Endothelial cell of umbilical vein (primary cell): ENCODE results near the gene TMEM273. TPM values are rescaled to one million over a fixed set of nuclear protein-coding genes. Genes with fewer than 3 reads are reported as not detected.

Experiments
- BruUV-seq: library from RNA; stranded (reverse); fragments of 400-500 nt; replicated peaks from 2 replicates; lab custom pipeline; 2021; lab: Mats Ljungman, UMichigan
- CTCF ChIA-PET: fragments of 300-600, 350-600 bp; sonication (Branson Sonifier 250); formaldehyde crosslinking; loops from one replicate; lab custom pipeline; 2021; ENCODE audit warnings: antibody characterized with exemption, inconsistent platforms; lab: Charles Lee
- POLR2A ChIA-PET: fragments of 300-600, 350-600 bp; sonication (Branson Sonifier 250); formaldehyde crosslinking; loops from one replicate; lab custom pipeline; 2021; ENCODE audit warnings: antibody characterized with exemption, inconsistent platforms; lab: Charles Lee
- DNase-seq: peaks from one replicate; pipeline ENCODE4 v3.0.0-alpha.2; 2011; ENCODE audit warnings: low read depth, low spot score
- FAIRE-seq: peaks from 2 replicates; lab custom pipeline; 2011; peaks lifted over from hg19 to GRCh38; lab: Jason Lieb, UNC
- H2AFZ ChIP-seq: 2 replicates; pipeline ENCODE4 v1.6.0; 2012; ENCODE audit warnings: low read depth, low read length, control low read depth, inconsistent platforms
- H3K27ac ChIP-seq: 2 replicates; pipeline ENCODE4 v1.5.1; 2011; ENCODE audit warnings: low read depth, mild to moderate bottlenecking, control low read depth, low read length, moderate library complexity; ENCODE audit not compliant: insufficient read depth
- H3K27me3 ChIP-seq, 2 experiments: 2 replicates each; pipeline versions ENCODE4 v1.6.0 to v1.6.1; 2011; ENCODE audit warnings: low read length in 2 of 2, mixed read lengths in 1 of 2; ENCODE audit not compliant: control insufficient read depth in 2 of 2, insufficient read depth in 2 of 2
- H3K36me3 ChIP-seq, 2 experiments: 2 replicates in 1 of 2; 3 replicates in 1 of 2; pipeline ENCODE4 v1.5.1; 2011; ENCODE audit warnings: low read length in 2 of 2, mild to moderate bottlenecking in 1 of 2, moderate library complexity in 1 of 2; ENCODE audit not compliant: control insufficient read depth in 2 of 2, insufficient read depth in 2 of 2; ENCODE audit errors: extremely low read depth in 1 of 2
- H3K4me1 ChIP-seq: 3 replicates; pipeline ENCODE4 v1.5.1; 2011; ENCODE audit warnings: mild to moderate bottlenecking, low read length; ENCODE audit not compliant: control insufficient read depth, insufficient read depth; ENCODE audit errors: extremely low read depth
- H3K4me2 ChIP-seq: 2 replicates; pipeline ENCODE4 v1.6.1; 2011; ENCODE audit warnings: low read length, control low read depth, mixed read lengths; ENCODE audit not compliant: insufficient read depth
- H3K4me3 ChIP-seq, 3 experiments: fragments of 200-600 bp in 1 of 3; sonication (generic), shearing (Covaris generic) in 1 of 3; replicated peaks in 1 of 3; 2 replicates each; pipeline ENCODE4 v1.5.1; 2011 to 2016; ENCODE audit warnings: control low read depth in 3 of 3, low read length in 3 of 3, mild to moderate bottlenecking in 2 of 3, inconsistent platforms in 1 of 3, low read depth in 1 of 3, moderate library complexity in 1 of 3; ENCODE audit not compliant: insufficient read depth in 1 of 3
- H3K79me2 ChIP-seq: 2 replicates; pipeline ENCODE4 v1.6.0; 2012; ENCODE audit warnings: low read length, inconsistent platforms; ENCODE audit not compliant: control insufficient read depth, insufficient read depth
- H3K9ac ChIP-seq: replicated peaks from 2 replicates; pipeline ENCODE3; 2011; ENCODE audit warnings: low read length, control low read depth; ENCODE audit not compliant: insufficient read depth; ENCODE audit errors: extremely low read depth
- H3K9me1 ChIP-seq: replicated peaks from 3 replicates; pipeline ENCODE4 v1.6.0; 2011; ENCODE audit warnings: mild to moderate bottlenecking, low read length; ENCODE audit not compliant: control insufficient read depth, insufficient read depth; ENCODE audit errors: extremely low read depth
- H3K9me3 ChIP-seq: replicated peaks from 2 replicates; pipeline ENCODE4 v1.5.1; 2012; ENCODE audit warnings: low read length, inconsistent platforms; ENCODE audit not compliant: control insufficient read depth, insufficient read depth
- H4K20me1 ChIP-seq: replicated peaks from 2 replicates; pipeline ENCODE3; 2011; ENCODE audit warnings: mild to moderate bottlenecking, low read length; ENCODE audit not compliant: control insufficient read depth, insufficient read depth; ENCODE audit errors: extremely low read depth
- EZH2 ChIP-seq: IDR thresholded peaks from 2 replicates; pipeline ENCODE4 v1.6.1; 2012; ENCODE audit warnings: borderline replicate concordance, low read depth, mild to moderate bottlenecking, moderate library complexity, low read length, inconsistent platforms; ENCODE audit not compliant: severe bottlenecking
- FOS ChIP-seq: IDR thresholded peaks from 2 replicates; pipeline ENCODE4 v1.6.1; 2011; ENCODE audit warnings: mild to moderate bottlenecking, low read length, moderate library complexity, borderline replicate concordance; ENCODE audit not compliant: insufficient read depth
- GATA2 ChIP-seq: IDR thresholded peaks from 2 replicates; pipeline ENCODE4 v1.7.0; 2011; ENCODE audit warnings: low read depth, mild to moderate bottlenecking, moderate library complexity, mixed read lengths, low read length; ENCODE audit not compliant: insufficient read length, insufficient read depth
- JUN ChIP-seq: IDR thresholded peaks from 2 replicates; pipeline ENCODE4 v1.6.1; 2011; ENCODE audit warnings: borderline replicate concordance, low read depth; ENCODE audit not compliant: insufficient read length, insufficient read depth
- MYC ChIP-seq: IDR thresholded peaks from one replicate; pipeline ENCODE4 v1.6.1; 2011; ENCODE audit warnings: mild to moderate bottlenecking, low read depth, low read length
- POLR2A ChIP-seq: IDR thresholded peaks from 2 replicates; pipeline ENCODE4 v1.6.1; 2012; ENCODE audit warnings: low read depth, mild to moderate bottlenecking, control low read depth, low read length
- POLR2AphosphoS5 ChIP-seq: IDR thresholded peaks from 2 replicates; pipeline ENCODE4 v1.6.1; 2012; ENCODE audit warnings: low read depth, mild to moderate bottlenecking, control low read depth, low read length, moderate library complexity; ENCODE audit not compliant: insufficient read depth
- dilution Hi-C: fragments of 300-500 bp; cut with MboI; formaldehyde crosslinking; loops from one replicate; pipeline ENCODE4 v1.15.0; 2019; ENCODE audit warnings: low sequenced_read_pairs; ENCODE audit not compliant: extremely low pct_ligation_motif_present
- intact Hi-C: fragments of 100-400 bp; cut with micrococcal nuclease; formaldehyde crosslinking; loops from one replicate; pipeline ENCODE4 v1.10.0; 2022
- polyA plus RNA-seq, 4 experiments: library from polyadenylated mRNA; depleted of rRNA in 3 of 4; stranded (reverse) in 3 of 4; unstranded in 1 of 4; fragments of >200 nt; gene quantifications; 2 replicates each; pipeline versions ENCODE4 v1.2.1 to v1.2.3, GENCODE V29; 2011 to 2012; ENCODE audit warnings: missing spikeins in 1 of 4
- total RNA-seq: library from RNA; stranded (reverse); gene quantifications from 2 replicates; pipeline ENCODE4 v1.2.3, GENCODE V29; 2021
- TF ChIP-seq, protein P1 (sequence below): IDR thresholded peaks from 2 replicates; pipeline ENCODE4 v1.6.1; 2011; ENCODE audit not compliant: insufficient read depth, insufficient read length
- TF ChIP-seq, protein P2 (sequence below), 2 donors: IDR thresholded peaks; 1 replicate in 1 of 2; 2 replicates in 1 of 2; pipeline ENCODE4 v1.5.1; 2011; ENCODE audit warnings: low read length in 2 of 2, mild to moderate bottlenecking in 2 of 2, moderate library complexity in 2 of 2, control low read depth in 1 of 2, inconsistent platforms in 1 of 2, low read depth in 1 of 2; ENCODE audit not compliant: insufficient read depth in 1 of 2; ENCODE audit errors: extremely low read depth in 1 of 2

The TMEM273 gene
- total and polyA plus RNA-seq, 2 donors (not counting 3 experiments of a cell fraction or from before 2014, with no cell fraction given): 1.9 to 3.7 TPM

DNA sequence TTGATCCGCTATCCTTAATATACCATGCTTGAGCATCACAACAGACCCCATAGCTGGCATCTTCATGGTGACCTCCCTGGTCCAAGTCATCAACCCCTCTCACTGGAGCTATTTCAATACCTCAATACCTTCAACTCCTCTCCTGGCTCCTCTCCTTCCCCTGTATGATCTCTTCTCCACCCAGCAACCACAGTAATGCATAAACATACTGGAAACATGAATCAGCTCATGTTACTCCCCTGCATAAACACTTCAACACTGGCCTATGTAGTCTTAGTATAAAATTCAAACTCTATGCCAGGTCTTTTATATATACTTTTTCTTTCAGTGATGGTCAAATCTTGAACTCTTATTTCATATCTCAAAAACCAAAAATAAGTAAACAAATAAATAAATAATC is 31.8 kb upstream of the TMEM273 start:
- no peak for FAIRE-seq
- H3K27ac ChIP-seq: no peak overlapping the region
- H2AFZ ChIP-seq: no peak overlapping the region
- CTCF ChIA-PET: interaction anchor here (1.0 kb wide), 1 partner anchor 15 kb away, joined by 3 read pairs; no protein-coding TSS in a partner anchor
- H3K27me3 ChIP-seq: peaks cover 0 to 9% of the 10 kb centered on the region in 2 experiments
- H3K9ac ChIP-seq: no peak overlapping the region
- dilution Hi-C loops (no loop called here), intact Hi-C loops (no loop called here)
- POLR2A ChIA-PET: no interaction called here
- DNase-seq: no peak
- H3K9me3 ChIP-seq: no peaks in the 10 kb centered on the region
- no peak overlapping the region for H3K4me2 ChIP-seq
- H3K36me3 ChIP-seq: no peaks in the 10 kb centered on the region
- no peak overlapping the region for H3K4me3 ChIP-seq
- no peak for TF ChIP-seq JUN
- TF ChIP-seq POLR2AphosphoS5: no peak
- H3K79me2 ChIP-seq: no peaks in the 10 kb centered on the region
- H3K4me1 ChIP-seq: no peaks in the 10 kb centered on the region
- BruUV-seq: no TSS peak
- no peaks in the 10 kb centered on the region for H4K20me1 ChIP-seq
- H3K9me1 ChIP-seq: no peaks in the 10 kb centered on the region

DNA sequence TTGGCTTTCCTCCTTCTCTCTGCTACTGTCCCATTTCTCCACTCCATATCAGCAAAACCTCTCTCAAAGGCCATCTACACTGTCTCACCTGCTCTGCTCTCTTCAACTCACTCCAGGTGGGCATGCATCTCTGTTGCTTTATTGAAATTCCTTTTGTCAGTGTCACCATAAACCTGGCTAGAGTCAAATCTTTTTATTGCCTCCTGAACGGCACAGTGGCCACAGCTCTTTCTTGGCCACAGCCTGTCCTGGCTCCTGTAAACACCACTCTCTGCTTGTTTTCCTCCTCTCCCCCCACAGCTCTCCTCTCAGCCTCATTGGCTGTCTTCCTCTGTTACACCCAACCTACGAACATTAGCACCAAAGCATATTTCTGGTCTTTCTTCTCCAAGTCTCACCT is 31.1 kb upstream of the TMEM273 start:
- intact Hi-C loops: no loop called here
- Histone ChIP-seq H4K20me1 (no peaks in the 10 kb centered on the region), H3K9me3 (no peaks in the 10 kb centered on the region), H3K79me2 (no peaks in the 10 kb centered on the region), H3K4me3 (no peak overlapping the region), H3K27me3 (peaks cover 2 to 9% of the 10 kb centered on the region in 2 experiments), H3K4me2 (no peak overlapping the region), H3K36me3 (no peaks in the 10 kb centered on the region), H3K9ac (no peak overlapping the region), H3K4me1 (no peaks in the 10 kb centered on the region), H3K27ac (no peak overlapping the region), H3K9me1 (no peaks in the 10 kb centered on the region), H2AFZ (no peak overlapping the region)
- dilution Hi-C loops: no loop called here
- ChIA-PET POLR2A (no interaction called here), CTCF (no interaction called here)
- no peak for DNase-seq
- no peak for FAIRE-seq
- no TSS peak for BruUV-seq
- TF ChIP-seq, protein P1, sequence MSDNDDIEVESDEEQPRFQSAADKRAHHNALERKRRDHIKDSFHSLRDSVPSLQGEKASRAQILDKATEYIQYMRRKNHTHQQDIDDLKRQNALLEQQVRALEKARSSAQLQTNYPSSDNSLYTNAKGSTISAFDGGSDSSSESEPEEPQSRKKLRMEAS: no peak
- TF ChIP-seq POLR2AphosphoS5: no peak
- TF ChIP-seq MYC: no peak
- TF ChIP-seq, protein P2, sequence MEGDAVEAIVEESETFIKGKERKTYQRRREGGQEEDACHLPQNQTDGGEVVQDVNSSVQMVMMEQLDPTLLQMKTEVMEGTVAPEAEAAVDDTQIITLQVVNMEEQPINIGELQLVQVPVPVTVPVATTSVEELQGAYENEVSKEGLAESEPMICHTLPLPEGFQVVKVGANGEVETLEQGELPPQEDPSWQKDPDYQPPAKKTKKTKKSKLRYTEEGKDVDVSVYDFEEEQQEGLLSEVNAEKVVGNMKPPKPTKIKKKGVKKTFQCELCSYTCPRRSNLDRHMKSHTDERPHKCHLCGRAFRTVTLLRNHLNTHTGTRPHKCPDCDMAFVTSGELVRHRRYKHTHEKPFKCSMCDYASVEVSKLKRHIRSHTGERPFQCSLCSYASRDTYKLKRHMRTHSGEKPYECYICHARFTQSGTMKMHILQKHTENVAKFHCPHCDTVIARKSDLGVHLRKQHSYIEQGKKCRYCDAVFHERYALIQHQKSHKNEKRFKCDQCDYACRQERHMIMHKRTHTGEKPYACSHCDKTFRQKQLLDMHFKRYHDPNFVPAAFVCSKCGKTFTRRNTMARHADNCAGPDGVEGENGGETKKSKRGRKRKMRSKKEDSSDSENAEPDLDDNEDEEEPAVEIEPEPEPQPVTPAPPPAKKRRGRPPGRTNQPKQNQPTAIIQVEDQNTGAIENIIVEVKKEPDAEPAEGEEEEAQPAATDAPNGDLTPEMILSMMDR (IDR thresholded peaks at IDR 0.05; ENCODE audit: extremely low read depth in 1 of 2, insufficient read depth in 1 of 2, low read depth in 1 of 2, low read length in 2 of 2): no peak
- no peak for TF ChIP-seq JUN
- TF ChIP-seq POLR2A: no peak
- TF ChIP-seq GATA2: no peak
- TF ChIP-seq FOS: no peak
- no peak for TF ChIP-seq EZH2
